T-helper 1 cell treated with Interleukin-12 subunit alpha and Interleukin-12 subunit beta and Interleukin-4 antibody, amounts not matched to agents 30 ng/mL and 1 ng/mL, for 36 hours (primary cell): ENCODE data around the gene LTV1. TPM values are rescaled to one million over a fixed set of nuclear protein-coding genes. Genes with fewer than 3 reads are reported as not detected.
"Not testable (repeated sequence)": the region's sequence is repeated elsewhere in the genome, so short reads cannot be mapped to it uniquely, and the experiment has no call there.

Source experiments
- intact Hi-C: fragments of 100-400 bp; cut with micrococcal nuclease; formaldehyde crosslinking; loops from one replicate; pipeline ENCODE4 v1.15.1; 2024
- total RNA-seq: library from RNA; stranded (reverse); gene quantifications from 2 replicates; pipeline ENCODE4 v1.2.3, GENCODE V29; 2022

The LTV1 gene
- 30.2 and 33.1 TPM in 2 replicates for total RNA-seq

GRCh38 chr6:143842902-143843676 is at the start of gene LTV1:
Gene LTV1, plus strand, starts transcription at chr6:143843338. Its CDS starts 140 bp downstream, at chr6:143843478.
- intact Hi-C loops: loop anchor here (1.0 to 10.0 kb wide), 18 partner anchors 29 to 1696 kb away; partner anchors contain the start of genes ADAT2, FUCA2, NMBR and PEX3

- intact Hi-C loops: not testable (repeated sequence)
Observed at GRCh38 chr6:143796551-143796950, 46.6 kb upstream of the LTV1 start.

GRCh38 chr6:143798487-143798886 is 44.7 kb upstream of the LTV1 start:
- intact Hi-C loops: not testable (repeated sequence)

GRCh38 chr6:143802833-143803565 is 40.1 kb upstream of the LTV1 start:
- intact Hi-C loops: no loop called here

GRCh38 chr6:143803769-143804568 is 39.2 kb upstream of the LTV1 start:
- intact Hi-C loops: no loop called here

- intact Hi-C loops: no loop called here
Observed at GRCh38 chr6:143804835-143805239, 38.3 kb upstream of the LTV1 start.

- intact Hi-C loops: no loop called here
Observed at GRCh38 chr6:143806282-143807102, 36.6 kb upstream of the LTV1 start.

GRCh38 chr6:143807103-143807772 is 35.9 kb upstream of the LTV1 start:
- intact Hi-C loops: no loop called here

GRCh38 chr6:143810745-143811144 is 32.4 kb upstream of the LTV1 start:
- intact Hi-C loops: no loop called here

- intact Hi-C loops: no loop called here
Observed at GRCh38 chr6:143811501-143812157, 31.5 kb upstream of the LTV1 start.

- intact Hi-C loops: no loop called here
Observed at GRCh38 chr6:143817621-143818020, 25.5 kb upstream of the LTV1 start.

- intact Hi-C loops: no loop called here
Observed at GRCh38 chr6:143821359-143821758, 21.8 kb upstream of the LTV1 start.

GRCh38 chr6:143822584-143823024 is 20.5 kb upstream of the LTV1 start:
- intact Hi-C loops: no loop called here

GRCh38 chr6:143823548-143823947 is 19.6 kb upstream of the LTV1 start:
- intact Hi-C loops: no loop called here

GRCh38 chr6:143828572-143828971 is 14.6 kb upstream of the LTV1 start:
- intact Hi-C loops: no loop called here

- intact Hi-C loops: no loop called here
Observed at GRCh38 chr6:143836150-143836549, 7.0 kb upstream of the LTV1 start.

GRCh38 chr6:143838395-143838794 is 4.7 kb upstream of the LTV1 start:
- intact Hi-C loops: no loop called here

GRCh38 chr6:143839196-143839595 is 3.9 kb upstream of the LTV1 start:
- intact Hi-C loops: no loop called here

GRCh38 chr6:143840595-143841265 is 2.4 kb upstream of the LTV1 start:
- intact Hi-C loops: loop anchor here (5.0 to 10.0 kb wide), 6 partner anchors 172 to 936 kb away; no protein-coding TSS in a partner anchor
